K562 (cell line): ENCODE data around the gene ATRNL1. TPM values are rescaled to one million over a fixed set of nuclear protein-coding genes. Genes with fewer than 3 reads are reported as not detected.

Experiments
- ATAC-seq: fragments of 200-7000 bp; cut with Tn5 transposase; 3 replicates; pipeline ENCODE4 v1.9.1; 2020; ENCODE audit warnings: moderate library complexity
- BruUV-seq: library from RNA; stranded (reverse); fragments of 400-500 nt; replicated peaks from 2 replicates; lab custom pipeline; 2021; lab: Mats Ljungman, UMichigan
- CTCF ChIA-PET: fragments of 300-600 bp; formaldehyde crosslinking; extraction: SDS; loops from one replicate; lab custom pipeline; 2021; ENCODE audit warnings: low intra/inter-chr PET ratio; lab: Yijun Ruan, JAX
- POLR2A ChIA-PET: fragments of 300-600, 350-650 bp; sonication (Branson Sonifier 250); formaldehyde crosslinking; extraction: SDS; loops from one replicate; lab custom pipeline; 2021; ENCODE audit warnings: antibody characterized with exemption, inconsistent platforms; lab: Yijun Ruan, JAX
- DNase-seq, 4 experiments: peaks; one replicate each; pipeline versions ENCODE4 v3.0.0 to v3.0.0-alpha.2; 2011 to 2018; ENCODE audit warnings: low spot score in 3 of 4, mixed read lengths in 3 of 4; ENCODE audit errors: extremely low read depth in 1 of 4
- FAIRE-seq: peaks from 2 replicates; lab custom pipeline; 2011; peaks lifted over from hg19 to GRCh38; lab: Jason Lieb, UNC
- H2AFZ ChIP-seq: 2 replicates; pipeline ENCODE4 v1.6.0; 2011; ENCODE audit warnings: low read depth, low read length, control low read depth, inconsistent platforms
- H3K27ac ChIP-seq: fragments of 200-600 bp; 3 replicates; pipeline ENCODE4 v1.8.0; 2011; ENCODE audit warnings: low read depth, mild to moderate bottlenecking, control low read depth, inconsistent platforms, low read length, moderate library complexity, mixed read lengths; ENCODE audit errors: extremely low read depth
- H3K27me3 ChIP-seq, 2 experiments: fragments of 300-600 bp in 1 of 2; 2 replicates in 1 of 2; 3 replicates in 1 of 2; pipeline versions ENCODE4 v1.6.0 to v1.8.0; 2011; ENCODE audit warnings: inconsistent platforms in 2 of 2, low read length in 2 of 2, mild to moderate bottlenecking in 1 of 2, mixed read lengths in 1 of 2, moderate library complexity in 1 of 2; ENCODE audit not compliant: control insufficient read depth in 2 of 2, insufficient read depth in 2 of 2
- H3K36me3 ChIP-seq: fragments of 300-600 bp; 3 replicates; pipeline ENCODE4 v1.8.0; 2011; ENCODE audit warnings: mild to moderate bottlenecking, low read length, inconsistent platforms; ENCODE audit not compliant: control insufficient read depth, insufficient read depth
- H3K4me1 ChIP-seq, 2 experiments: fragments of 200-600 bp in 1 of 2; replicated peaks in 1 of 2; 2 replicates in 1 of 2; 3 replicates in 1 of 2; pipeline versions ENCODE4 v1.5.1 to v1.8.0; 2011; ENCODE audit warnings: inconsistent platforms in 2 of 2, low read length in 2 of 2, mild to moderate bottlenecking in 1 of 2, mixed read lengths in 1 of 2, moderate library complexity in 1 of 2; ENCODE audit not compliant: control insufficient read depth in 2 of 2, insufficient read depth in 2 of 2
- H3K4me2 ChIP-seq: 2 replicates; pipeline ENCODE4 v1.6.1; 2011; ENCODE audit warnings: low read length, control low read depth, inconsistent platforms, mixed read lengths; ENCODE audit not compliant: insufficient read depth
- H3K4me3 ChIP-seq: fragments of 200-600 bp; sonication (generic), shearing (Covaris generic); 2 replicates; pipeline ENCODE4 v1.5.1; 2016; ENCODE audit warnings: control low read depth, inconsistent platforms
- H3K79me2 ChIP-seq: fragments of 200-600 bp; 3 replicates; pipeline ENCODE4 v1.8.0; 2011; ENCODE audit warnings: low read length, inconsistent platforms; ENCODE audit not compliant: control insufficient read depth, insufficient read depth
- H3K9ac ChIP-seq, 2 experiments: 2 replicates each; pipeline versions ENCODE4 v1.6.0 to v1.6.1; 2011; ENCODE audit warnings: low read depth in 2 of 2, low read length in 2 of 2, control low read depth in 1 of 2, inconsistent platforms in 1 of 2, mild to moderate bottlenecking in 1 of 2, mixed read lengths in 1 of 2; ENCODE audit not compliant: insufficient read depth in 1 of 2
- H3K9me1 ChIP-seq: one replicate; pipeline ENCODE4 v1.6.0; 2011; ENCODE audit warnings: inconsistent platforms, mild to moderate bottlenecking, low read length, moderate library complexity; ENCODE audit not compliant: control insufficient read depth, insufficient read depth
- H3K9me3 ChIP-seq: replicated peaks from 2 replicates; pipeline ENCODE4 v1.5.1; 2011; ENCODE audit warnings: low read depth, low read length, inconsistent platforms; ENCODE audit not compliant: control insufficient read depth, insufficient read depth
- H4K20me1 ChIP-seq: replicated peaks from 2 replicates; pipeline ENCODE4 v1.6.1; 2011; ENCODE audit warnings: low read length, inconsistent platforms, mixed read lengths; ENCODE audit not compliant: control insufficient read depth, insufficient read depth
- ARID3B ChIP-seq: fragments of 250-450 bp; sonication (Bioruptor Pico); IDR thresholded peaks from 2 replicates; pipeline ENCODE4 v1.4.0; 2020; ENCODE audit warnings: borderline replicate concordance
- DIDO1 ChIP-seq: fragments of 450-650 bp; IDR thresholded peaks from 2 replicates; pipeline ENCODE4 v1.6.1; 2016; ENCODE audit warnings: low read depth, missing biosample characterization, missing genetic modification characterization
- E2F4 ChIP-seq: sonication (generic); formaldehyde crosslinking; IDR thresholded peaks from 2 replicates; pipeline ENCODE4 v1.8.0; 2022; ENCODE audit warnings: mild to moderate bottlenecking, low read depth, missing genetic modification reagents
- EWSR1 ChIP-seq: fragments of 450-650 bp; IDR thresholded peaks from 2 replicates; pipeline ENCODE4 v1.6.1; 2018; ENCODE audit warnings: borderline replicate concordance, mild to moderate bottlenecking, low read depth, moderate library complexity; ENCODE audit not compliant: partially characterized antibody
- GABPB1 ChIP-seq: sonication (generic); formaldehyde crosslinking; IDR thresholded peaks from 2 replicates; pipeline ENCODE4 v1.8.0; 2022; ENCODE audit warnings: mild to moderate bottlenecking, missing genetic modification reagents
- HCFC1 ChIP-seq: IDR thresholded peaks from 2 replicates; pipeline ENCODE4 v1.6.1; 2012; ENCODE audit warnings: low read depth, low read length, improper control_type of control experiment
- HDAC1 ChIP-seq, 2 experiments: fragments of 450-650 bp; IDR thresholded peaks; 2 replicates each; pipeline ENCODE4 v1.6.1; 2016 to 2017; ENCODE audit warnings: inconsistent platforms in 1 of 2, mild to moderate bottlenecking in 1 of 2, moderate library complexity in 1 of 2
- HNRNPK ChIP-seq: fragments of 200-400 bp; formaldehyde crosslinking; IDR thresholded peaks from one replicate; pipeline ENCODE4 v1.6.1; 2018; ENCODE audit warnings: mild to moderate bottlenecking, low read depth, low read length; ENCODE audit not compliant: poor library complexity, severe bottlenecking
- KLF16 ChIP-seq: IDR thresholded peaks from 2 replicates; pipeline ENCODE4 v1.6.1; 2016; ENCODE audit warnings: antibody characterized with exemption
- MYBL2 ChIP-seq, 2 experiments: fragments of 450-650 bp in 1 of 2; sonication (generic) in 1 of 2; formaldehyde crosslinking in 1 of 2; IDR thresholded peaks; 2 replicates each; pipeline versions ENCODE4 v1.6.1 to v1.8.1; 2017 to 2022; ENCODE audit warnings: borderline replicate concordance in 1 of 2, inconsistent platforms in 1 of 2, low read depth in 1 of 2, mild to moderate bottlenecking in 1 of 2, missing genetic modification reagents in 1 of 2, moderate library complexity in 1 of 2
- NRF1 ChIP-seq, 2 experiments: fragments of 450-650 bp; IDR thresholded peaks in 1 of 2; conservative IDR thresholded peaks in 1 of 2; 2 replicates each; pipeline ENCODE4 v1.6.1; 2014; ENCODE audit warnings: mild to moderate bottlenecking in 2 of 2
- SP1 ChIP-seq: sonication (generic); formaldehyde crosslinking; IDR thresholded peaks from 2 replicates; pipeline ENCODE4 v1.8.1; 2022; ENCODE audit warnings: mild to moderate bottlenecking, missing genetic modification reagents
- SP2 ChIP-seq: IDR thresholded peaks from 2 replicates; pipeline ENCODE4 v1.6.1; 2011; ENCODE audit warnings: mild to moderate bottlenecking, low read depth, low read length, moderate library complexity; ENCODE audit not compliant: poor library complexity, severe bottlenecking; ENCODE audit errors: extremely low read depth
- SREBF1 ChIP-seq: fragments of 150-350 bp; IDR thresholded peaks from 2 replicates; pipeline ENCODE4 v1.6.1; 2014; ENCODE audit warnings: antibody characterized with exemption, low read depth, low read length, borderline replicate concordance
- WGBS: fragments of 100-300 bp; shearing (Covaris generic); methylation state at CpG from one replicate; pipeline ENCODE4 v1.1.6; 2016; ENCODE audit warnings: low coverage, mixed read lengths; ENCODE audit not compliant: insufficient coverage; ENCODE audit errors: missing lambda C conversion rate; 5-methylcytosine and 5-hydroxymethylcytosine counted together
- in situ Hi-C: fragments of 300-500 bp; cut with MboI; formaldehyde crosslinking; loops from 4 replicates; pipeline ENCODE4 v1.15.0; 2018; ENCODE audit warnings: inconsistent platforms, mixed read lengths
- intact Hi-C: fragments of 100-400 bp; cut with micrococcal nuclease; formaldehyde crosslinking; loops from 2 replicates; pipeline ENCODE4 v1.14.2; 2022
- polyA plus RNA-seq, 8 experiments: library from polyadenylated mRNA; depleted of rRNA in 4 of 8; stranded (reverse) in 5 of 8; unstranded in 3 of 8; fragments of >200 nt; fragmentation: Nextera tagmentation in 2 of 8; fragmentation: Illumina TruSeq in 1 of 8; extraction: Ambion mirVana in 2 of 8; extraction: Trizol in 1 of 8; gene quantifications; 2 replicates each; pipeline versions ENCODE4 v1.2.1 to v1.2.3, GENCODE V29; 2011 to 2014; ENCODE audit warnings: inconsistent platforms in 1 of 8, missing spikeins in 1 of 8
- total RNA-seq, 7 experiments: library from RNA; depleted of rRNA in 6 of 7; stranded (reverse); fragments of >200 nt in 6 of 7; fragmentation: Illumina TruSeq in 2 of 7; extraction: Trizol in 2 of 7; gene quantifications; 2 replicates each; pipeline versions ENCODE4 v1.2.1 to v1.2.3, GENCODE V29; 2011 to 2021; ENCODE audit warnings: low replicate concordance in 1 of 7

The ATRNL1 gene
- total and polyA plus RNA-seq, 9 of the 15 experiments (the other 6 are each of a cell fraction or from before 2014, with no cell fraction given) = 0.18 TPM; not detected in 8

GRCh38 chr10:115659616-115660015 is 566.5 kb downstream of the ATRNL1 start:
- no TSS peak for BruUV-seq
- no peak for DNase-seq
- TF ChIP-seq HDAC1 (IDR thresholded peaks at IDR 0.05) (no peak), MYBL2 (IDR thresholded peaks at IDR 0.05; ENCODE audit: low read depth) (no peak), MYBL2 (CRISPR knock-in tag; IDR thresholded peaks at IDR 0.05; ENCODE audit: borderline replicate concordance) (no peak), KLF16 (no peak)

GRCh38 chr10:115660391-115660790 is 567.2 kb downstream of the ATRNL1 start:
- intact Hi-C loops = no loop called here
- FAIRE-seq (no peak), ATAC-seq (no peak), DNase-seq (no peak)
- Histone ChIP-seq H3K4me1 (no peaks in the 10 kb centered on the region), H3K79me2 (no peaks in the 10 kb centered on the region), H3K4me3 (no peak overlapping the region), H4K20me1 (no peaks in the 10 kb centered on the region), H3K4me2 (no peak overlapping the region), H3K9me3 (no peaks in the 10 kb centered on the region), H3K27ac (no peak overlapping the region), H3K9ac (no peak overlapping the region), H3K36me3 (no peaks in the 10 kb centered on the region), H2AFZ (no peak overlapping the region), H3K27me3 (no peaks in the 10 kb centered on the region), H3K9me1 (no peaks in the 10 kb centered on the region)
- WGBS = 0% methylated on average over 1 of the region's 1 CpG
- ChIA-PET CTCF (no interaction called here), POLR2A (no interaction called here)
- no TSS peak for BruUV-seq
- in situ Hi-C loops = no loop called here
- no peak for TF ChIP-seq NRF1 (conservative IDR thresholded peaks at IDR 0.05 in 1 of 2, IDR thresholded peaks at IDR 0.05 in 1 of 2)
- no peak for TF ChIP-seq HCFC1
- TF ChIP-seq GABPB1 (CRISPR knock-in tag) = no peak
- no peak for TF ChIP-seq SP1 (CRISPR knock-in tag)
- no peak for TF ChIP-seq E2F4
- no peak for TF ChIP-seq EWSR1
- no peak for TF ChIP-seq DIDO1
- TF ChIP-seq HNRNPK = no peak
- TF ChIP-seq SREBF1 = no peak
- no peak for TF ChIP-seq SP2
- TF ChIP-seq ARID3B (CRISPR knock-in tag) = no peak
- TF ChIP-seq HDAC1 (IDR thresholded peaks at IDR 0.05) = no peak

More at GRCh38 chr10:115659616-115660015, 566.5 kb downstream of the ATRNL1 start:
- Histone ChIP-seq H3K27ac (no peak overlapping the region), H3K4me1 (no peaks in the 10 kb centered on the region), H3K9me3 (no peaks in the 10 kb centered on the region), H3K79me2 (no peaks in the 10 kb centered on the region), H3K9me1 (no peaks in the 10 kb centered on the region), H4K20me1 (no peaks in the 10 kb centered on the region), H3K4me2 (no peak overlapping the region), H3K27me3 (no peaks in the 10 kb centered on the region), H3K9ac (no peak overlapping the region), H3K36me3 (no peaks in the 10 kb centered on the region), H2AFZ (no peak overlapping the region), H3K4me3 (no peak overlapping the region)
- CTCF ChIA-PET = no interaction called here
- in situ Hi-C loops (no loop called here), intact Hi-C loops (no loop called here)
- POLR2A ChIA-PET = no interaction called here
- no peak for ATAC-seq
- FAIRE-seq = no peak
- WGBS = 0% methylated on average over 3 of the region's 3 CpGs
